GM12891 (cell line): ENCODE measurements around the gene PRDM16.

ENCODE experiments used
- POLR2A ChIP-seq: IDR thresholded peaks from 2 replicates; pipeline ENCODE4 v1.6.1; 2011; ENCODE audit warnings: low read depth, low read length, control low read depth
- TAF1 ChIP-seq: IDR thresholded peaks from 2 replicates; pipeline ENCODE4 v1.6.1; 2011; ENCODE audit warnings: low read depth, low read length, control low read depth

GRCh38 chr1:3284691-3285090 is 215.7 kb downstream of the PRDM16 start:
- TF ChIP-seq TAF1 (no peak), POLR2A (no peak)
